Lower leg skin (tissue), 4 donors: ENCODE measurements around the gene INF2. TPM values are rescaled to one million over a fixed set of nuclear protein-coding genes. Genes with fewer than 3 reads are reported as not detected.

Source experiments
- DNase-seq, 2 donors: peaks; one replicate each; pipeline ENCODE4 v3.0.0-alpha.2; 2019; ENCODE audit warnings: low spot score in 2 of 2
- H3K4me3 ChIP-seq: fragments of 200-600 bp; sonication (generic); 2 replicates; pipeline ENCODE4 v1.5.1; 2017; ENCODE audit warnings: mild to moderate bottlenecking, low read depth; ENCODE audit not compliant: poor library complexity, severe bottlenecking
- CTCF ChIP-seq, 3 donors: fragments of 450-650 bp; IDR thresholded peaks; one replicate each; pipeline ENCODE4 v1.5.1; 2016; ENCODE audit warnings: antibody characterized with exemption in 3 of 3, mild to moderate bottlenecking in 3 of 3, moderate library complexity in 2 of 3
- POLR2A ChIP-seq, 2 donors: fragments of 450-650 bp; IDR thresholded peaks; one replicate each; pipeline ENCODE4 v1.6.1; 2016 to 2017; ENCODE audit warnings: antibody characterized with exemption in 2 of 2, mild to moderate bottlenecking in 1 of 2, moderate library complexity in 1 of 2
- WGBS, 2 donors: methylation state at CpG; one replicate each; pipeline ENCODE4 v1.1.5; 2018; 5-methylcytosine and 5-hydroxymethylcytosine counted together
- intact Hi-C: fragments of 100-400 bp; cut with DNase I; formaldehyde crosslinking; loops from one replicate; pipeline ENCODE4 v1.15.0; 2023; ENCODE audit warnings: low total_unique reads
- total RNA-seq, 4 donors: library from RNA; depleted of rRNA; stranded (reverse); fragments of >200 nt; gene quantifications; one replicate each; pipeline ENCODE4 v1.1.0, GENCODE V29; 2016

Gene INF2
- total RNA-seq, 4 donors from 2014 or later = 63.8 to 121 (median 83.9) TPM

- intact Hi-C loops = no loop called here
- no peak for TF ChIP-seq CTCF (IDR thresholded peaks at IDR 0.05)
- no peak for TF ChIP-seq POLR2A (IDR thresholded peaks at IDR 0.05)
- peak; percentile 73 to 92 for DNase-seq
- no peak overlapping the region for H3K4me3 ChIP-seq
- WGBS, 2 donors = 29 to 31% methylated on average over 25 to 26 of the region's 26 CpGs
Observed at GRCh38 chr14:104680806-104681688, 8.4 kb upstream of the INF2 start.

GRCh38 chr14:104681689-104682074 is 7.7 kb upstream of the INF2 start:
- WGBS, 2 donors = 15 to 17% methylated on average over 11 of the region's 11 CpGs
- H3K4me3 ChIP-seq = no peak overlapping the region
- TF ChIP-seq POLR2A (IDR thresholded peaks at IDR 0.05) (no peak), CTCF (IDR thresholded peaks at IDR 0.05) (no peak)
- peak; percentile 73 to 96 for DNase-seq
- intact Hi-C loops = no loop called here

GRCh38 chr14:104682107-104682593 is 7.3 kb upstream of the INF2 start:
- no peak overlapping the region for H3K4me3 ChIP-seq
- 41 to 54% methylated on average over 12 of the region's 12 CpGs for WGBS, 2 donors
- DNase-seq = no peak
- intact Hi-C loops = no loop called here
- TF ChIP-seq CTCF (IDR thresholded peaks at IDR 0.05) (no peak), POLR2A (IDR thresholded peaks at IDR 0.05) (no peak)

- 84 to 86% methylated on average over 22 of the region's 22 CpGs for WGBS, 2 donors
- DNase-seq = no peak
- TF ChIP-seq POLR2A (IDR thresholded peaks at IDR 0.05) (no peak), CTCF (IDR thresholded peaks at IDR 0.05) (no peak)
- intact Hi-C loops = no loop called here
- H3K4me3 ChIP-seq = no peak overlapping the region
Observed at GRCh38 chr14:104683653-104684448, 5.6 kb upstream of the INF2 start.

- no peak for DNase-seq
- WGBS, 2 donors = 94 to 96% methylated on average over 10 of the region's 10 CpGs
- TF ChIP-seq POLR2A (IDR thresholded peaks at IDR 0.05) = no peak
- TF ChIP-seq CTCF (IDR thresholded peaks at IDR 0.05) = no peak
- no peak overlapping the region for H3K4me3 ChIP-seq
- intact Hi-C loops = no loop called here
Observed at GRCh38 chr14:104684449-104684821, 5.0 kb upstream of the INF2 start.
